RWPE2 (cell line): Measurements from ENCODE around the gene PAIP1.
A peak's percentile ranks its signal among the peaks of the same experiment; 100 is the strongest.
"Not testable (repeated sequence)": the region's sequence is repeated elsewhere in the genome, so short reads cannot be mapped to it uniquely, and the experiment has no call there.

Experiments
- ATAC-seq: fragments of 200-7000 bp; cut with Tn5 transposase; 3 replicates; pipeline ENCODE4 v1.9.1; 2021; ENCODE audit warnings: low read depth
- DNase-seq: peaks from one replicate; pipeline ENCODE4 v3.0.0-alpha.2; 2020; ENCODE audit warnings: low spot score
- H3K27ac ChIP-seq: fragments of 450-650 bp; 2 replicates; pipeline ENCODE4 v1.5.1; 2017; ENCODE audit warnings: mild to moderate bottlenecking; ENCODE audit not compliant: poor library complexity, severe bottlenecking
- H3K27me3 ChIP-seq: fragments of 250-450 bp; sonication (Bioruptor Pico); 2 replicates; pipeline ENCODE4 v1.5.1; 2021; ENCODE audit warnings: mild to moderate bottlenecking, moderate library complexity; ENCODE audit not compliant: insufficient read depth, poor library complexity, severe bottlenecking
- H3K36me3 ChIP-seq: fragments of 250-450 bp; sonication (Bioruptor Pico); 2 replicates; pipeline ENCODE4 v1.5.1; 2020; ENCODE audit warnings: low read depth, mild to moderate bottlenecking, moderate library complexity
- H3K4me1 ChIP-seq: fragments of 250-450 bp; sonication (Bioruptor Pico); 2 replicates; pipeline ENCODE4 v1.5.1; 2021; ENCODE audit warnings: mild to moderate bottlenecking, moderate library complexity; ENCODE audit not compliant: insufficient read depth, poor library complexity, severe bottlenecking
- H3K4me3 ChIP-seq: fragments of 250-450 bp; sonication (Bioruptor Pico); 2 replicates; pipeline ENCODE4 v1.5.1; 2021; ENCODE audit warnings: mild to moderate bottlenecking, moderate library complexity; ENCODE audit not compliant: severe bottlenecking
- H3K9me3 ChIP-seq: fragments of 250-450 bp; sonication (Bioruptor Pico); 2 replicates; pipeline ENCODE4 v1.5.1; 2021; ENCODE audit warnings: mild to moderate bottlenecking, moderate library complexity; ENCODE audit not compliant: severe bottlenecking
- TF ChIP-seq, protein P1 (sequence below): fragments of 450-650 bp; IDR thresholded peaks from one replicate; pipeline ENCODE4 v1.5.1; 2017; ENCODE audit warnings: mild to moderate bottlenecking, moderate library complexity; ENCODE audit not compliant: poor library complexity, severe bottlenecking

The PAIP1 gene

DNA sequence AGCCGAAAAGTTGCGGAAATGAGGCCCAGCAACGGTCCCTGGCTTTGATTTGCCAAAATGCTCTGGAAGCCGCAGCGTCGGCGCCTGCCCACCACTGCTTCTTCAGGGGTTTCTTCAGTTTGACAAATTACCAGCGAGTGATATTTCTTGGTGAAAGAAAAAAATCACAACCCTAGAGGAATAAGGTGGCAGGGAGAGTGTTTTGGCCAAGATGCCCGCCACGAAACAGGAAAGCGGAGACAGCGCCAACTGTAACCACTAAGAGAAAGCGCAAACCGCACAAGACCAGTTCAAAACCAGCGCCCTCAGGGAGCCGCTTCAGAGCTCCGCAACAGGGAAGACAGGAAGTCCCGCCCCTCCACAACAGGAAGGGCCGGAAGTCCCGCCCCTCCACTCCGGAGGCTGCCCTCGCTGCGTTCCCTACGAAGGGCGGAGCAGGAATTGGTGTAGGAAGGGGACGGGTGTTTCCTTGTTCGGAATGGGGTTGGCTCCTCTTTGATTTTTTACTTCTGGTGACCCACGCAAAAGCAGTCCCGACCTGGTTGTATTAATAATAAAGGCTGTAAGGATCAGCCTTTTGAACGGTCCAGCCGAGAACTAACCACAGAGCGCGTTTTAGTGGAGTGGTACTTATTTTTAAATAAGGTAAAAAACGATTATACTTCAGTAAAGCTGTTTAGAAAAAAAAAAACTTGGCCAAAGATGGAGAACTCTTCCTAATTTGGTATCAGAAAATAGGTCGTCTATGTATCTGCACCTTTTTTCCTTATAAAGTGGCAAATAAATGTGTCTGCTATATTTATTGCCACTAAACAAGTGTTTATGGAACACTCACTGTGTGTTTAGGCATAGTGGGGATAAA, 41.8 kb downstream of the PAIP1 start, which contains the start of gene C5orf34:
Gene C5orf34 (minus strand): TSS at position 333 of the 862 bp plus-strand sequence. CDS start 5,809 bp downstream, outside the sequence.
- Histone ChIP-seq H3K4me3 (peak within 1 kb of the TSS; percentile 58), H3K27ac (peak within 1 kb of the TSS; percentile 70), H3K36me3 (no peaks in the 10 kb centered on the region), H3K27me3 (no peaks in the 10 kb centered on the region), H3K9me3 (no peaks in the 10 kb centered on the region), H3K4me1 (peaks cover 14% of the 10 kb centered on the region)
- TF ChIP-seq, protein P1, sequence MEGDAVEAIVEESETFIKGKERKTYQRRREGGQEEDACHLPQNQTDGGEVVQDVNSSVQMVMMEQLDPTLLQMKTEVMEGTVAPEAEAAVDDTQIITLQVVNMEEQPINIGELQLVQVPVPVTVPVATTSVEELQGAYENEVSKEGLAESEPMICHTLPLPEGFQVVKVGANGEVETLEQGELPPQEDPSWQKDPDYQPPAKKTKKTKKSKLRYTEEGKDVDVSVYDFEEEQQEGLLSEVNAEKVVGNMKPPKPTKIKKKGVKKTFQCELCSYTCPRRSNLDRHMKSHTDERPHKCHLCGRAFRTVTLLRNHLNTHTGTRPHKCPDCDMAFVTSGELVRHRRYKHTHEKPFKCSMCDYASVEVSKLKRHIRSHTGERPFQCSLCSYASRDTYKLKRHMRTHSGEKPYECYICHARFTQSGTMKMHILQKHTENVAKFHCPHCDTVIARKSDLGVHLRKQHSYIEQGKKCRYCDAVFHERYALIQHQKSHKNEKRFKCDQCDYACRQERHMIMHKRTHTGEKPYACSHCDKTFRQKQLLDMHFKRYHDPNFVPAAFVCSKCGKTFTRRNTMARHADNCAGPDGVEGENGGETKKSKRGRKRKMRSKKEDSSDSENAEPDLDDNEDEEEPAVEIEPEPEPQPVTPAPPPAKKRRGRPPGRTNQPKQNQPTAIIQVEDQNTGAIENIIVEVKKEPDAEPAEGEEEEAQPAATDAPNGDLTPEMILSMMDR: peak; percentile 23
- ATAC-seq (peak; percentile 98), DNase-seq (peak; percentile 97)

DNA sequence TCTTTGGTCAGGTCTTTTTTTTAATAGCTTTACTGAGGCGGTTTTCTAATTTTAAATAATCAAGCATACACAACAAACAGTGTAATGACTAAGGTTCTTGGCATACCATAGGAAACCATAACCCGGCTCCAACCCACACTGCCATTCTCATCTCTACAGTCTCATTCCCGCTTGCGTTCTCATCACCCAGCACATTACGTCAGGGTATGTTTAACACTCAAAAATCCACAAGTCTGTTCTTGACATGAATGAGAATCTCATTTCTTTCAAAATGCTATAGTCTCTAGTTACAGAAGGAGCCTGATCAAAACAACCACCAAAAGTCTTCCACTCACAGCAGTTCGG, 42.4 kb downstream of the PAIP1 start:
- ATAC-seq: peak; percentile 56
- H3K27me3 ChIP-seq: no peaks in the 10 kb centered on the region
- peaks cover 14% of the 10 kb centered on the region for H3K4me1 ChIP-seq
- H3K27ac ChIP-seq: peak overlapping the region; percentile 70
- no peak for DNase-seq
- H3K9me3 ChIP-seq: no peaks in the 10 kb centered on the region
- TF ChIP-seq, protein P1: no peak
- no peaks in the 10 kb centered on the region for H3K36me3 ChIP-seq
- H3K4me3 ChIP-seq: peak overlapping the region; percentile 58

DNA sequence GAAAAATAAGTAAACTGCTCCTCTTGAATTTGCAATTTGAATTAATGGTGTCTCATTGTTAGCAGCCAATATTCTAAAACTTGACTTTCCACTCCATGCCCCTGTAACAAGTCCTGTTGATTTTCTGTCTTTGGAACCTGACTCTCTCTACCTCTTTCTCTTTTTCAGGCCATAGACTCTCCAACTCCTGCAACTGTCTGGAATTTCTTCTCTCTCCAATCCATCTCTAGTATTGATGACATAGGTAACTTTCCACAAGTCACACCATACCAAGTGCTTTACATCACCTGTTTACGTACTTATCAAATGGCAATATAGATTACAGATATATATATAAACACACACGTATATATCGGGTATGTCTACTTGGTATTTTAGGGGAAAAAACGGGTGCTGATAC, 42.9 kb downstream of the PAIP1 start:
- DNase-seq (no peak), ATAC-seq (no peak)
- Histone ChIP-seq H3K36me3 (peaks cover 4% of the 10 kb centered on the region), H3K27ac (peak overlapping the region; percentile 70), H3K27me3 (no peaks in the 10 kb centered on the region), H3K4me3 (peak overlapping the region; percentile 58), H3K4me1 (peaks cover 14% of the 10 kb centered on the region), H3K9me3 (no peaks in the 10 kb centered on the region)
- TF ChIP-seq, protein P1: no peak

DNA sequence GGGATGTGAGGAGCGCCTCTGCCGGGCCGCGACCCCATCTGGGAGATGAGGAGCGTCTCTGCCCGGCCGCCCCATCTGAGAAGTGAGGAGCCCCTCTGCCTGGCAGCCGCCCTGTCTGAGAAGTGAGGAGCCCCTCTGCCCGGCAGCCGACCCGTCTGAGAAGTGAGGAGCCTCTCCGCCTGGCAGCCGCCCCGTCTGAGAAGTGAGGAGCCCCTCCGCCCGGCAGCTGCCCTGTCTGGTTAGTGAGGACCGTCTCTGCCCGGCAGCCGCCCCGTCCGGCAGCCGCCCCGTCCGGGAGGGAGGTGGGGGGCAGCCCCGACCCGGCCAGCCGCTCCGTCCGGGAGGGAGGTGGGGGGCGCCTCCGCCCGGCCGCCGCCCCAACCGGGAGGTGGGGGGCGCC, 45.8 kb downstream of the PAIP1 start:
- peaks cover 14% of the 10 kb centered on the region for H3K4me1 ChIP-seq
- H3K36me3 ChIP-seq: peaks cover 31% of the 10 kb centered on the region
- not testable (repeated sequence) for DNase-seq, H3K27me3 ChIP-seq, H3K4me3 ChIP-seq, H3K9me3 ChIP-seq, H3K27ac ChIP-seq, ATAC-seq

DNA sequence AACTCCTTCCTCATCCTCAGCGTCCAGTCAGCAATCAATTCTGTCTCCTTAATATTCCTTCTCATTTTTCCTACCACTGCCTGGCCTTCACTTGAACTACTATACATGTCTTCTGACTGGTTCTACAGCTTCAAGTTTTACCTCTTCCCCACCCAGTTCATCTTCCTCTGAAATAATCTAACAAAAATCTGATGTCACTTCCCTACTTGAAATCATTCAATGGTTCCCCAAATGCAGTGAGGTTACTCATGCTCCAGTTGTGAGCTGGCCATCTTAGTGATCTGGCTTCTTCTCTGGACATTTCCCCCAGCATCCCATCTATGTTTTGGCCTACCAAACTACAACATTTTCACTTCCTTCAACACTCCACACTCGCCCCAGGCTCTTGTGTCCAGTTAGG, 58.3 kb downstream of the PAIP1 start:
- TF ChIP-seq, protein P1: no peak
- ATAC-seq (no peak), DNase-seq (no peak)
- Histone ChIP-seq H3K36me3 (peaks cover 36% of the 10 kb centered on the region), H3K9me3 (no peaks in the 10 kb centered on the region), H3K4me1 (no peaks in the 10 kb centered on the region), H3K27me3 (no peaks in the 10 kb centered on the region), H3K4me3 (no peak overlapping the region), H3K27ac (no peak overlapping the region)
